Measurements from ENCODE around the gene ETV4.

GRCh38 chr17:43532581-43532980, 13.6 kb downstream of the ETV4 start:
- TF ChIP-seq GATA2 (IDR thresholded peaks at IDR 0.05; ENCODE audit: low read depth, low read length), result no peak
- no peak for TF ChIP-seq GATA3 (IDR thresholded peaks at IDR 0.05; ENCODE audit: low read depth, low read length)
